Endothelial cell (in vitro differentiated cells): Measurements from ENCODE around the gene ZER1. TPM values are rescaled to one million over a fixed set of nuclear protein-coding genes. Genes with fewer than 3 reads are reported as not detected.

Source experiments
- DNase-seq: peaks from one replicate; pipeline ENCODE4 v3.0.0; 2021; ENCODE audit warnings: low spot score
- H3K27ac Mint-ChIP-seq: one replicate; pipeline ENCODE4 v1.8.0; 2021; ENCODE audit warnings: mixed read lengths, inconsistent platforms; ENCODE audit not compliant: unreplicated experiment
- H3K27me3 Mint-ChIP-seq: one replicate; pipeline ENCODE4 v1.8.0; 2021; ENCODE audit warnings: mild to moderate bottlenecking, moderate library complexity, mixed read lengths, inconsistent platforms; ENCODE audit not compliant: unreplicated experiment
- H3K36me3 Mint-ChIP-seq: one replicate; pipeline ENCODE4 v1.8.0; 2021; ENCODE audit warnings: mild to moderate bottlenecking, low read depth, mixed read lengths, inconsistent platforms; ENCODE audit not compliant: unreplicated experiment
- H3K4me1 Mint-ChIP-seq: one replicate; pipeline ENCODE4 v1.8.0; 2021; ENCODE audit warnings: mild to moderate bottlenecking, mixed read lengths, inconsistent platforms; ENCODE audit not compliant: unreplicated experiment
- H3K4me3 Mint-ChIP-seq: one replicate; pipeline ENCODE4 v1.8.0; 2021; ENCODE audit warnings: mild to moderate bottlenecking, mixed read lengths, inconsistent platforms; ENCODE audit not compliant: unreplicated experiment
- H3K9me3 Mint-ChIP-seq: one replicate; pipeline ENCODE4 v1.8.0; 2021; ENCODE audit warnings: mixed read lengths, inconsistent platforms; ENCODE audit not compliant: unreplicated experiment
- total RNA-seq: library from RNA; stranded (reverse); fragmentation: NEBNext Ultra II Directional; extraction: Animal tissue kit (Norgen Biotek cat#: 25700); gene quantifications from one replicate; pipeline ENCODE4 v1.2.1, GENCODE V29; 2021; ENCODE audit not compliant: unreplicated experiment
- TF ChIP-seq, protein P1 (sequence below): fragments of 200-600 bp; sonication (generic); IDR thresholded peaks from one replicate; pipeline ENCODE4 v1.5.0; 2021; ENCODE audit warnings: antibody characterized with exemption; ENCODE audit not compliant: unreplicated experiment

ZER1 gene
- total RNA-seq, 1 donor from 2014 or later, result 29.2 TPM

- Mint-ChIP-seq H3K27me3 (peaks cover 6% of the 10 kb centered on the region), H3K4me3 (no peak overlapping the region), H3K27ac (peak overlapping the region; percentile 70), H3K36me3 (peaks cover 5% of the 10 kb centered on the region), H3K9me3 (no peaks in the 10 kb centered on the region), H3K4me1 (no peaks in the 10 kb centered on the region)
- TF ChIP-seq, protein P1, sequence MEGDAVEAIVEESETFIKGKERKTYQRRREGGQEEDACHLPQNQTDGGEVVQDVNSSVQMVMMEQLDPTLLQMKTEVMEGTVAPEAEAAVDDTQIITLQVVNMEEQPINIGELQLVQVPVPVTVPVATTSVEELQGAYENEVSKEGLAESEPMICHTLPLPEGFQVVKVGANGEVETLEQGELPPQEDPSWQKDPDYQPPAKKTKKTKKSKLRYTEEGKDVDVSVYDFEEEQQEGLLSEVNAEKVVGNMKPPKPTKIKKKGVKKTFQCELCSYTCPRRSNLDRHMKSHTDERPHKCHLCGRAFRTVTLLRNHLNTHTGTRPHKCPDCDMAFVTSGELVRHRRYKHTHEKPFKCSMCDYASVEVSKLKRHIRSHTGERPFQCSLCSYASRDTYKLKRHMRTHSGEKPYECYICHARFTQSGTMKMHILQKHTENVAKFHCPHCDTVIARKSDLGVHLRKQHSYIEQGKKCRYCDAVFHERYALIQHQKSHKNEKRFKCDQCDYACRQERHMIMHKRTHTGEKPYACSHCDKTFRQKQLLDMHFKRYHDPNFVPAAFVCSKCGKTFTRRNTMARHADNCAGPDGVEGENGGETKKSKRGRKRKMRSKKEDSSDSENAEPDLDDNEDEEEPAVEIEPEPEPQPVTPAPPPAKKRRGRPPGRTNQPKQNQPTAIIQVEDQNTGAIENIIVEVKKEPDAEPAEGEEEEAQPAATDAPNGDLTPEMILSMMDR, result peak; percentile 62
- DNase-seq, result peak; percentile 85
These were observed 38.5 kb downstream of the ZER1 start for GRCh38 chr9:128733256-128733655.

- H3K27ac Mint-ChIP-seq, result no peak overlapping the region
- H3K27me3 Mint-ChIP-seq, result peaks cover 8% of the 10 kb centered on the region
- peaks cover 5% of the 10 kb centered on the region for H3K36me3 Mint-ChIP-seq
- no peaks in the 10 kb centered on the region for H3K4me1 Mint-ChIP-seq
- H3K9me3 Mint-ChIP-seq, result no peaks in the 10 kb centered on the region
- DNase-seq, result no peak
- no peak overlapping the region for H3K4me3 Mint-ChIP-seq
- TF ChIP-seq, protein P1, result no peak
These were observed 39.2 kb downstream of the ZER1 start for GRCh38 chr9:128732576-128732975.

GRCh38 chr9:128731691-128732090, 40.0 kb downstream of the ZER1 start:
- no peaks in the 10 kb centered on the region for H3K36me3 Mint-ChIP-seq

DNA sequence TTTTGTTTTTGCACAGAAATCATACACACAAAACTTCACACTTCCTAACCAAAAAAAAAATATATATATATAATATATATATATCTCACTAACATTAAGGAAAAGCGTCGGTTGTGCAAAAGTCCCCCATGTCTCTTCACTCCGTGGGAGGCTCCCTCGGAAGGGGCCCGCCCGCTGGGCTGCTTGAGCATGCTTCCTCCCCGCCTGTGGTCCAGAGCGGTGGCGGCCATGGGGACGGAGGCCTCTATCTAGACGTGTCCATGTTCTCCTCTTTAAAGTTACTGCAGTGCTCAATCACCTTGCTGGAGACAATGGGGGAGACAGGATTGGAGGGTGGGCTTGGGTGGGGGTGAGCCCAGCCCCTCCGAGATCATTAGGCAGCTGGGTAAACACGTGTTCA, 40.6 kb downstream of the ZER1 start:
- Mint-ChIP-seq H3K27me3 (peaks cover 8% of the 10 kb centered on the region), H3K27ac (no peak overlapping the region), H3K4me1 (no peaks in the 10 kb centered on the region), H3K9me3 (no peaks in the 10 kb centered on the region), H3K36me3 (no peaks in the 10 kb centered on the region), H3K4me3 (no peak overlapping the region)
- no peak for DNase-seq
- TF ChIP-seq, protein P1, result no peak

More at GRCh38 chr9:128731691-128732090, 40.0 kb downstream of the ZER1 start:
- Mint-ChIP-seq H3K4me3 (no peak overlapping the region), H3K9me3 (no peaks in the 10 kb centered on the region), H3K27ac (no peak overlapping the region), H3K27me3 (peaks cover 8% of the 10 kb centered on the region), H3K4me1 (no peaks in the 10 kb centered on the region)
- no peak for DNase-seq
- TF ChIP-seq, protein P1, result no peak

- Mint-ChIP-seq H3K27me3 (peaks cover 7% of the 10 kb centered on the region), H3K4me3 (no peak overlapping the region), H3K27ac (no peak overlapping the region), H3K4me1 (peaks cover 2% of the 10 kb centered on the region), H3K36me3 (no peaks in the 10 kb centered on the region), H3K9me3 (no peaks in the 10 kb centered on the region)
- DNase-seq, result no peak
- TF ChIP-seq, protein P1, result no peak
These were observed 41.8 kb downstream of the ZER1 start for GRCh38 chr9:128729766-128730517.
